ENCODE data around the gene TNC. TPM values are rescaled to one million over a fixed set of nuclear protein-coding genes. Genes with fewer than 3 reads are reported as not detected.

TNC gene
- total and polyA plus RNA-seq, 2 of the 4 experiments (the other 2 are of a cell fraction): 192 to 253 TPM

- no peaks in the 10 kb centered on the region for H4K20me1 ChIP-seq (ENCODE audit: insufficient read depth, low read length)
- H3K56ac ChIP-seq (ENCODE audit: extremely low read depth, insufficient read depth, low read length): no peak overlapping the region
- no peak for ATAC-seq (ENCODE audit: low read depth)
- intact Hi-C loops (cut with micrococcal nuclease): loop anchor here (5.0 kb wide), 1 partner anchor 54 kb away; no protein-coding TSS in a partner anchor
- peak overlapping the region; percentile 97; the same call in 2 of the 3 replicates for H2BK15ac ChIP-seq (ENCODE audit: low read depth, low read length)
- ChIA-PET CTCF (no interaction called here), POLR2A (ENCODE audit: unreplicated experiment) (no interaction called here)
- H3K79me1 ChIP-seq (ENCODE audit: low read depth in 1 of 2, low read length in 2 of 2): no peaks in the 10 kb centered on the region
- H2AFZ ChIP-seq (replicated peaks; ENCODE audit: low read length, poor library complexity): no peak overlapping the region
- peak overlapping the region; percentile 93; the same call in 1 of the 2 replicates for H3K18ac ChIP-seq (ENCODE audit: low read depth, low read length)
- H2BK5ac ChIP-seq (ENCODE audit: low read depth, low read length, poor library complexity, severe bottlenecking): no peak overlapping the region
- H3K4me3 ChIP-seq (ENCODE audit: insufficient read depth, low read depth, low read length): no peak overlapping the region
- 83% methylated on average over 1 of the region's 3 CpGs; no CpG with 5 or more reads in 1 of the 2 experiments for WGBS, 2 experiments (ENCODE audit: extremely low coverage in 2 of 2, insufficient read length in 1 of 2)
- no peaks in the 10 kb centered on the region for H3K9me3 ChIP-seq (ENCODE audit: control insufficient read depth, insufficient read depth, low read length)
- H3K4me2 ChIP-seq (ENCODE audit: low read depth, low read length): no peak overlapping the region
- H3K36me3 ChIP-seq (ENCODE audit: control insufficient read depth, insufficient read depth, low read length): no peaks in the 10 kb centered on the region
- no peak overlapping the region; the same call in 1 of the 2 replicates for H4K5ac ChIP-seq (ENCODE audit: low read depth, low read length)
- peak overlapping the region; percentile 71 for H3K14ac ChIP-seq (replicated peaks; ENCODE audit: low read depth, low read length)
- peak overlapping the region; percentile 76 for H2BK120ac ChIP-seq (ENCODE audit: low read depth, low read length)
- dilution Hi-C loops (cut with HindIII; ENCODE audit: low sequenced_read_pairs, unreplicated experiment): no loop called here
- no peak for TF ChIP-seq MAZ (IDR thresholded peaks at IDR 0.05; ENCODE audit: borderline replicate concordance, low read depth, low read length)
- TF ChIP-seq POLR2A (IDR thresholded peaks at IDR 0.05; ENCODE audit: low read depth, low read length): no peak
- TF ChIP-seq MAFK (IDR thresholded peaks at IDR 0.05; ENCODE audit: low read depth, low read length): no peak
- no peak for TF ChIP-seq RCOR1 (IDR thresholded peaks at IDR 0.05; ENCODE audit: insufficient replicate concordance, low read length)
- TF ChIP-seq CHD1 (IDR thresholded peaks at IDR 0.05; ENCODE audit: low read depth, low read length): no peak
- no peak for TF ChIP-seq RFX5 (IDR thresholded peaks at IDR 0.05; ENCODE audit: low read depth, low read length)
- no peak for TF ChIP-seq USF2 (IDR thresholded peaks at IDR 0.05; ENCODE audit: low read depth, low read length)
- no peak for TF ChIP-seq BHLHE40 (IDR thresholded peaks at IDR 0.05; ENCODE audit: low read depth, low read length)
- no peak for TF ChIP-seq NFE2L2 (IDR thresholded peaks at IDR 0.05; ENCODE audit: low read depth, low read length)
- TF ChIP-seq FOS (IDR thresholded peaks at IDR 0.05; ENCODE audit: low read depth, low read length): no peak
- no peak for TF ChIP-seq CEBPB (IDR thresholded peaks at IDR 0.05; ENCODE audit: low read depth, low read length)
- no peak for TF ChIP-seq ELK1 (IDR thresholded peaks at IDR 0.05; ENCODE audit: borderline replicate concordance, low read depth, low read length)
- no peak for TF ChIP-seq RAD21 (IDR thresholded peaks at IDR 0.05; ENCODE audit: low read length)
- TF ChIP-seq MXI1 (IDR thresholded peaks at IDR 0.05; ENCODE audit: borderline replicate concordance, low read depth, low read length): no peak
- no peak for TF ChIP-seq CTCF (conservative IDR thresholded peaks at IDR 0.05; ENCODE audit: low read depth, low read length)
- TF ChIP-seq SMC3 (IDR thresholded peaks at IDR 0.05; ENCODE audit: low read depth, low read length): no peak
- no peak overlapping the region for H3K9ac ChIP-seq (ENCODE audit: low read depth, low read length)
- H2BK20ac ChIP-seq (ENCODE audit: low read depth, low read length): peak overlapping the region; percentile 90
- in situ Hi-C loops (cut with MboI; ENCODE audit: low sequenced_read_pairs): no loop called here
- H4K8ac ChIP-seq (ENCODE audit: low read depth in 2 of 2, low read length in 2 of 2): peak overlapping the region; percentile 49 to 58; a peak in 2 of 4 replicates
- H3K27ac ChIP-seq (ENCODE audit: insufficient read depth, low read length): no peak overlapping the region
- H3K4me1 ChIP-seq (ENCODE audit: control insufficient read depth, insufficient read depth, low read length): peaks cover 27% of the 10 kb centered on the region
- peak overlapping the region; percentile 61 for H4K91ac ChIP-seq (ENCODE audit: insufficient read depth, low read depth, low read length)
- no peak overlapping the region for H2AK9ac ChIP-seq (replicated peaks; ENCODE audit: low read depth, low read length, poor library complexity)
- peak overlapping the region; percentile 91; the same call in 1 of the 2 replicates for H2AK5ac ChIP-seq (ENCODE audit: low read depth, low read length)
- peak overlapping the region; percentile 90 for H3K4ac ChIP-seq (ENCODE audit: low read depth, low read length)
- no TSS peak for BruUV-seq (replicated peaks)
- H3K9me1 ChIP-seq (ENCODE audit: insufficient read depth, low read length): peaks cover 7% of the 10 kb centered on the region
- H3K23ac ChIP-seq (ENCODE audit: low read depth, low read length): peak overlapping the region; percentile 54; the same call in 1 of the 2 replicates
- DNase-seq: no peak
- no peaks in the 10 kb centered on the region for H3K27me3 ChIP-seq (ENCODE audit: control insufficient read depth, insufficient read depth, low read length)
Measured at GRCh38 chr9:115148721-115149120, 30.8 kb upstream of the TNC start.

All from IMR-90 (cell line).